HepG2 (cell line): ENCODE results near the gene TGM6. TPM values are rescaled to one million over a fixed set of nuclear protein-coding genes. Genes with fewer than 3 reads are reported as not detected.

Experiments used
- CENPX ChIP-seq: sonication (generic); formaldehyde crosslinking; IDR thresholded peaks from 2 replicates; pipeline ENCODE4 v1.9.0; 2021; ENCODE audit warnings: mild to moderate bottlenecking, missing genetic modification reagents, moderate library complexity
- DPF2 ChIP-seq: sonication (generic); formaldehyde crosslinking; IDR thresholded peaks from 2 replicates; pipeline ENCODE4 v1.4.0; 2020; ENCODE audit warnings: mild to moderate bottlenecking, low read depth, missing genetic modification reagents, borderline replicate concordance
- EED ChIP-seq: sonication (generic); formaldehyde crosslinking; IDR thresholded peaks from 2 replicates; pipeline ENCODE4 v1.5.0; 2020; ENCODE audit warnings: mild to moderate bottlenecking, missing genetic modification reagents
- ETV5 ChIP-seq: IDR thresholded peaks from 2 replicates; pipeline ENCODE4 v1.6.1; 2018; ENCODE audit warnings: missing biosample characterization, missing genetic modification reagents, inconsistent platforms, borderline replicate concordance
- FOXA1 ChIP-seq, 2 experiments: fragments of 450-650 bp in 1 of 2; sonication (generic) in 1 of 2; formaldehyde crosslinking in 1 of 2; IDR thresholded peaks; 2 replicates each; pipeline versions ENCODE4 v1.4.0 to v1.6.1; 2016 to 2020; ENCODE audit warnings: missing genetic modification reagents in 1 of 2
- HOXD1 ChIP-seq: sonication (generic); formaldehyde crosslinking; IDR thresholded peaks from 2 replicates; pipeline ENCODE4 v1.5.0; 2020; ENCODE audit warnings: missing genetic modification reagents
- JARID2 ChIP-seq: sonication (generic); formaldehyde crosslinking; IDR thresholded peaks from 2 replicates; pipeline ENCODE4 v1.8.1; 2023; ENCODE audit warnings: missing genetic modification reagents, inconsistent platforms; ENCODE audit not compliant: insufficient replicate concordance
- MBD4 ChIP-seq: IDR thresholded peaks from 2 replicates; pipeline ENCODE4 v1.6.1; 2012; ENCODE audit warnings: low read length, inconsistent platforms, borderline replicate concordance
- MTERF4 ChIP-seq: sonication (generic); formaldehyde crosslinking; IDR thresholded peaks from 2 replicates; pipeline ENCODE4 v1.8.0; 2023; ENCODE audit warnings: mild to moderate bottlenecking, missing genetic modification reagents
- MYC ChIP-seq: sonication (generic); formaldehyde crosslinking; IDR thresholded peaks from 2 replicates; pipeline ENCODE4 v1.9.0; 2021; ENCODE audit warnings: missing genetic modification reagents, borderline replicate concordance
- NR3C1 ChIP-seq: sonication (generic); formaldehyde crosslinking; IDR thresholded peaks from 2 replicates; pipeline ENCODE4 v1.4.0; 2020; ENCODE audit warnings: missing genetic modification reagents
- TBL1XR1 ChIP-seq: fragments of 150-350 bp; IDR thresholded peaks from 2 replicates; pipeline ENCODE4 v1.6.1; 2014; ENCODE audit warnings: borderline replicate concordance, low read length; ENCODE audit not compliant: partially characterized antibody
- TERF1 ChIP-seq: sonication (generic); formaldehyde crosslinking; IDR thresholded peaks from 2 replicates; pipeline ENCODE4 v1.8.0; 2022; ENCODE audit warnings: mild to moderate bottlenecking, missing genetic modification reagents, moderate library complexity
- THAP9 ChIP-seq: sonication (generic); formaldehyde crosslinking; IDR thresholded peaks from 2 replicates; pipeline ENCODE4; 2020; ENCODE audit warnings: missing genetic modification reagents, mild to moderate bottlenecking, borderline replicate concordance
- ZBTB49 ChIP-seq: sonication (generic); formaldehyde crosslinking; IDR thresholded peaks from 2 replicates; pipeline ENCODE4 v1.4.0; 2020; ENCODE audit warnings: missing genetic modification reagents, borderline replicate concordance
- ZFP90 ChIP-seq: sonication (generic); formaldehyde crosslinking; IDR thresholded peaks from 2 replicates; pipeline ENCODE4 v1.8.0; 2022; ENCODE audit warnings: missing genetic modification reagents, mild to moderate bottlenecking, inconsistent platforms, borderline replicate concordance
- ZNF121 ChIP-seq: sonication (generic); formaldehyde crosslinking; IDR thresholded peaks from 2 replicates; pipeline ENCODE4 v1.5.0; 2020; ENCODE audit warnings: mild to moderate bottlenecking, missing genetic modification reagents
- ZNF136 ChIP-seq: sonication (generic); formaldehyde crosslinking; IDR thresholded peaks from 2 replicates; pipeline ENCODE4 v1.8.1; 2022; ENCODE audit warnings: low read depth, mild to moderate bottlenecking, moderate library complexity, missing genetic modification reagents
- ZNF207 ChIP-seq: fragments of 450-650 bp; IDR thresholded peaks from 2 replicates; pipeline ENCODE4 v1.6.1; 2016; ENCODE audit warnings: antibody characterized with exemption, borderline replicate concordance
- ZNF431 ChIP-seq: sonication (generic); formaldehyde crosslinking; IDR thresholded peaks from 2 replicates; pipeline ENCODE4 v1.9.0; 2022; ENCODE audit warnings: missing genetic modification reagents, low read depth, mild to moderate bottlenecking, borderline replicate concordance
- polyA plus RNA-seq, 8 experiments: library from polyadenylated mRNA; depleted of rRNA in 3 of 8; stranded (reverse) in 7 of 8; unstranded in 1 of 8; fragments of >200 nt; fragmentation: Illumina TruSeq in 4 of 8; extraction: Trizol in 4 of 8; gene quantifications; 2 replicates each; pipeline versions ENCODE4 v1.2.1 to v1.2.3, GENCODE V29; 2011 to 2016; ENCODE audit warnings: low read depth in 4 of 8, missing spikeins in 1 of 8, mixed read lengths in 1 of 8; ENCODE audit not compliant: insufficient read depth in 1 of 8
- total RNA-seq, 5 experiments: library from RNA; depleted of rRNA; stranded (reverse); fragments of >200 nt; fragmentation: Illumina TruSeq; extraction: Trizol; gene quantifications; 2 replicates each; pipeline ENCODE4 v1.2.3, GENCODE V29; 2016; ENCODE audit warnings: low read depth in 1 of 5

The TGM6 gene
- total and polyA plus RNA-seq, 2 of the 13 experiments (the other 11 are each of a cell fraction or from before 2014, with no cell fraction given) = not detected

- TF ChIP-seq ZNF121 (CRISPR knock-in tag) (no peak; the same call in none of the 2 replicates), EED (CRISPR knock-in tag) (no peak), MTERF4 (no peak), TBL1XR1 (peak; percentile 54), JARID2 (peak; percentile 42), ETV5 (CRISPR knock-in tag) (peak; percentile 82), ZNF136 (CRISPR knock-in tag) (0 out of 2 replicates have a peak, but pooled peaks have one; percentile 88), FOXA1 (IDR thresholded peaks at IDR 0.05) (peak; percentile 88), FOXA1 (CRISPR knock-in tag; IDR thresholded peaks at IDR 0.05) (peak; percentile 100), CENPX (CRISPR knock-in tag) (no peak), HOXD1 (CRISPR knock-in tag) (peak; percentile 81), ZFP90 (CRISPR knock-in tag) (peak; percentile 79), THAP9 (CRISPR knock-in tag) (peak; percentile 88), ZNF431 (CRISPR knock-in tag) (peak; percentile 99), ZNF207 (no peak), NR3C1 (no peak), DPF2 (CRISPR knock-in tag) (peak; percentile 73), TERF1 (CRISPR knock-in tag) (no peak), ZBTB49 (CRISPR knock-in tag) (no peak), MYC (peak; percentile 55; the same call in 1 of the 2 replicates), MBD4 (no peak)
Observed at GRCh38 chr20:2475850-2476741, 95.4 kb downstream of the TGM6 start (continued).
